Endodermal cell (in vitro differentiated cells): Measurements from ENCODE around the gene ACKR1. TPM values are rescaled to one million over a fixed set of nuclear protein-coding genes. Genes with fewer than 3 reads are reported as not detected.

ENCODE experiments used
- DNase-seq: peaks from one replicate; pipeline ENCODE4 v3.0.0-alpha.2; 2017
- H3K27ac ChIP-seq: 2 replicates; pipeline ENCODE4 v1.5.1; 2013; ENCODE audit warnings: mild to moderate bottlenecking, low read depth, low read length, moderate library complexity
- H3K27me3 ChIP-seq: 2 replicates; pipeline ENCODE4 v1.6.1; 2013; ENCODE audit warnings: mild to moderate bottlenecking, low read length, moderate library complexity; ENCODE audit not compliant: insufficient read depth, control insufficient read depth, poor library complexity, severe bottlenecking
- H3K36me3 ChIP-seq: 2 replicates; pipeline ENCODE4 v1.7.0; 2013; ENCODE audit warnings: mild to moderate bottlenecking, low read length, moderate library complexity; ENCODE audit not compliant: control insufficient read depth, insufficient read depth
- H3K4me1 ChIP-seq: one replicate; pipeline ENCODE4 v1.7.0; 2013; ENCODE audit warnings: low read length; ENCODE audit not compliant: control insufficient read depth, insufficient read depth
- H3K4me3 ChIP-seq: 2 replicates; pipeline ENCODE4 v1.5.1; 2013; ENCODE audit warnings: mild to moderate bottlenecking, low read length, moderate library complexity
- H3K9ac ChIP-seq: 2 replicates; pipeline ENCODE4 v1.6.1; 2013; ENCODE audit warnings: mild to moderate bottlenecking, low read length, moderate library complexity; ENCODE audit not compliant: poor library complexity, severe bottlenecking; ENCODE audit errors: extremely low read depth
- H3K9me3 ChIP-seq: 2 replicates; pipeline ENCODE4 v1.6.1; 2013; ENCODE audit warnings: mild to moderate bottlenecking, low read length, moderate library complexity; ENCODE audit not compliant: control insufficient read depth
- H3K27ac Mint-ChIP-seq: 2 replicates; pipeline ENCODE4 v1.8.0; 2020; ENCODE audit warnings: mixed read lengths
- H3K27me3 Mint-ChIP-seq: 2 replicates; pipeline ENCODE4 v1.8.0; 2021; ENCODE audit warnings: mild to moderate bottlenecking, mixed read lengths; ENCODE audit not compliant: insufficient read depth
- H3K36me3 Mint-ChIP-seq: 2 replicates; pipeline ENCODE4 v1.8.0; 2020; ENCODE audit warnings: low read depth, mixed read lengths
- H3K4me1 Mint-ChIP-seq: 2 replicates; pipeline ENCODE4 v1.8.0; 2020; ENCODE audit warnings: mixed read lengths
- H3K4me3 Mint-ChIP-seq: 2 replicates; pipeline ENCODE4 v1.8.0; 2020; ENCODE audit warnings: mild to moderate bottlenecking, moderate library complexity, mixed read lengths
- H3K9me3 Mint-ChIP-seq: 2 replicates; pipeline ENCODE4 v1.8.0; 2020; ENCODE audit warnings: mild to moderate bottlenecking, mixed read lengths
- WGBS, 2 experiments: methylation state at CpG; one replicate each; pipeline versions ENCODE4 v1.1.5 to v1.1.7; 2013; ENCODE audit warnings: missing lambda C conversion rate in 2 of 2, mixed read lengths in 1 of 2; ENCODE audit not compliant: insufficient coverage in 1 of 2, insufficient read length in 1 of 2; 5-methylcytosine and 5-hydroxymethylcytosine counted together
- total RNA-seq, 2 donors: library from RNA; stranded (reverse); fragmentation: NEBNext Ultra II Directional in 1 of 2; extraction: Animal tissue kit (Norgen Biotek cat#: 25700) in 1 of 2; gene quantifications; 2 replicates in 1 of 2; 3 replicates in 1 of 2; pipeline ENCODE4 v1.2.1, GENCODE V29; 2021
- TF ChIP-seq, protein P1 (sequence below): fragments of 200-600 bp; sonication (generic); conservative IDR thresholded peaks from 2 replicates; pipeline ENCODE4 v1.5.0; 2021; ENCODE audit warnings: antibody characterized with exemption, mild to moderate bottlenecking

ACKR1 gene
- total RNA-seq, 2 donors from 2014 or later = not detected

- Mint-ChIP-seq H3K27me3 (no peaks in the 10 kb centered on the region), H3K4me3 (no peak overlapping the region), H3K4me1 (peaks cover 32% of the 10 kb centered on the region), H3K27ac (no peak overlapping the region), H3K9me3 (no peaks in the 10 kb centered on the region), H3K36me3 (no peaks in the 10 kb centered on the region)
- Histone ChIP-seq H3K36me3 (no peaks in the 10 kb centered on the region), H3K9ac (no peak overlapping the region), H3K9me3 (no peaks in the 10 kb centered on the region), H3K27me3 (no peaks in the 10 kb centered on the region), H3K4me1 (peaks cover 6% of the 10 kb centered on the region), H3K4me3 (no peak overlapping the region), H3K27ac (no peak overlapping the region)
- TF ChIP-seq, protein P1, sequence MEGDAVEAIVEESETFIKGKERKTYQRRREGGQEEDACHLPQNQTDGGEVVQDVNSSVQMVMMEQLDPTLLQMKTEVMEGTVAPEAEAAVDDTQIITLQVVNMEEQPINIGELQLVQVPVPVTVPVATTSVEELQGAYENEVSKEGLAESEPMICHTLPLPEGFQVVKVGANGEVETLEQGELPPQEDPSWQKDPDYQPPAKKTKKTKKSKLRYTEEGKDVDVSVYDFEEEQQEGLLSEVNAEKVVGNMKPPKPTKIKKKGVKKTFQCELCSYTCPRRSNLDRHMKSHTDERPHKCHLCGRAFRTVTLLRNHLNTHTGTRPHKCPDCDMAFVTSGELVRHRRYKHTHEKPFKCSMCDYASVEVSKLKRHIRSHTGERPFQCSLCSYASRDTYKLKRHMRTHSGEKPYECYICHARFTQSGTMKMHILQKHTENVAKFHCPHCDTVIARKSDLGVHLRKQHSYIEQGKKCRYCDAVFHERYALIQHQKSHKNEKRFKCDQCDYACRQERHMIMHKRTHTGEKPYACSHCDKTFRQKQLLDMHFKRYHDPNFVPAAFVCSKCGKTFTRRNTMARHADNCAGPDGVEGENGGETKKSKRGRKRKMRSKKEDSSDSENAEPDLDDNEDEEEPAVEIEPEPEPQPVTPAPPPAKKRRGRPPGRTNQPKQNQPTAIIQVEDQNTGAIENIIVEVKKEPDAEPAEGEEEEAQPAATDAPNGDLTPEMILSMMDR = no peak
- DNase-seq = no peak
- WGBS, 2 experiments = 86% methylated on average over 1 to 2 of the region's 2 CpGs
These were observed 18.3 kb downstream of the ACKR1 start for GRCh38 chr1:159223004-159223403.

GRCh38 chr1:159228554-159228953, 23.9 kb downstream of the ACKR1 start:
- H3K4me3 ChIP-seq = no peak overlapping the region
- H3K9ac ChIP-seq = no peak overlapping the region
- Mint-ChIP-seq H3K4me3 (no peak overlapping the region), H3K27me3 (no peaks in the 10 kb centered on the region), H3K9me3 (no peaks in the 10 kb centered on the region), H3K36me3 (no peaks in the 10 kb centered on the region), H3K4me1 (peaks cover 43% of the 10 kb centered on the region), H3K27ac (no peak overlapping the region)
- WGBS, 2 experiments = 40 to 71% methylated on average over 1 to 2 of the region's 2 CpGs
- no peaks in the 10 kb centered on the region for H3K36me3 ChIP-seq
- DNase-seq = no peak
- H3K27me3 ChIP-seq = no peaks in the 10 kb centered on the region
- peaks cover 20% of the 10 kb centered on the region for H3K4me1 ChIP-seq
- H3K9me3 ChIP-seq = no peaks in the 10 kb centered on the region
- TF ChIP-seq, protein P1 = no peak
- H3K27ac ChIP-seq = no peak overlapping the region

DNA sequence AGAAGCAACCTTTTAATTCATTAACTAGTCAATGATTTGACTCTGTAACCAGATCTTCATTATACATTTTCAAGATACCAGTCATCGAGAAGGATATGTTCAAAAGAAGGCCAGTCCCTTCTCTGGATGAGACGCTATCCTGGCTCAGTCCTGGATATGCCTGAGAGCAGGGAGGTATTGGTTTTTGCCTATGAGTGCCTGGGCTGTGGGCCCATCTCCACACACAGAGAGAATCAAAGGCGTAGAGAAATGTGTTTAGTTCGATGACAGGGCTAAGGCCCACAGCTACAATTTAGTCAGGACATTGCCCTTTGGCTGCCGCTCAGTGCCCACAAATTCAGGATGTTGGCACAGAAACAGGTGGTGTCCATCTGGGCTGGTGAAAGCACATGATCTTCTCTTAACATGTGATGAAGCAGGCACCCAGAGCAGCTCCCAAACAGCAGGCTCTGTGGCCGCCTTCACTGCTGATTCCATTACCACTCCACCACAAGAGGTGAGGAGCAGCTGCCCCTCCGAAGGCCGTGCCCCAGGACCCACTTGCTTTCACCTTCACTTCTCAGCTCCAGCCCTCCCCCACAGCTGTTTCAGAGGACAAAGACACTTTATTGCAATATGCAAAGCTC, 24.7 kb downstream of the ACKR1 start:
- Mint-ChIP-seq H3K27me3 (no peaks in the 10 kb centered on the region), H3K4me3 (no peak overlapping the region), H3K4me1 (peaks cover 43% of the 10 kb centered on the region), H3K27ac (peak overlapping the region; percentile 20), H3K36me3 (no peaks in the 10 kb centered on the region), H3K9me3 (no peaks in the 10 kb centered on the region)
- DNase-seq = peak; percentile 59
- Histone ChIP-seq H3K36me3 (no peaks in the 10 kb centered on the region), H3K27me3 (no peaks in the 10 kb centered on the region), H3K9me3 (no peaks in the 10 kb centered on the region), H3K4me3 (peak overlapping the region; percentile 57), H3K27ac (no peak overlapping the region), H3K4me1 (peaks cover 20% of the 10 kb centered on the region), H3K9ac (no peak overlapping the region)
- TF ChIP-seq, protein P1 = no peak
- 89 to 97% methylated on average over 5 to 8 of the region's 8 CpGs for WGBS, 2 experiments
